GM06990 (cell line): ENCODE measurements around the gene THOC5.
"Not testable (repeated sequence)": the region's sequence is repeated elsewhere in the genome, so short reads cannot be mapped to it uniquely, and the experiment has no call there.

Experiments used
- DNase-seq: peaks from one replicate; pipeline ENCODE4 v3.0.0-alpha.2; 2011; ENCODE audit not compliant: insufficient read length; ENCODE audit errors: extremely low read depth
- H3K27me3 ChIP-seq: replicated peaks from 2 replicates; pipeline ENCODE4 v1.6.0; 2011; ENCODE audit warnings: low read length; ENCODE audit not compliant: control insufficient read depth, insufficient read depth
- H3K36me3 ChIP-seq: 2 replicates; pipeline ENCODE4 v1.5.1; 2011; ENCODE audit warnings: low read length; ENCODE audit not compliant: control insufficient read depth, insufficient read depth
- H3K4me3 ChIP-seq: replicated peaks from 2 replicates; pipeline ENCODE4 v1.5.1; 2011; ENCODE audit warnings: low read depth, mild to moderate bottlenecking, control low read depth, low read length
- CTCF ChIP-seq: IDR thresholded peaks from 2 replicates; pipeline ENCODE4 v1.5.1; 2011; ENCODE audit warnings: low read length, control low read depth, mild to moderate bottlenecking, inconsistent platforms; ENCODE audit not compliant: insufficient read depth, poor library complexity, severe bottlenecking

The THOC5 gene

GRCh38 chr22:29509298-29509697 is 44.3 kb downstream of the THOC5 start:
- Histone ChIP-seq H3K4me3 (no peak overlapping the region), H3K36me3 (peaks cover 10% of the 10 kb centered on the region), H3K27me3 (no peaks in the 10 kb centered on the region)
- no peak for DNase-seq
- TF ChIP-seq CTCF = no peak

GRCh38 chr22:29503811-29504372 is 49.7 kb downstream of the THOC5 start:
- H3K4me3 ChIP-seq = no peak overlapping the region
- H3K36me3 ChIP-seq = no peaks in the 10 kb centered on the region; the same call in 1 of the 2 replicates
- H3K27me3 ChIP-seq = no peaks in the 10 kb centered on the region
- no peak for TF ChIP-seq CTCF
- no peak for DNase-seq

- Histone ChIP-seq H3K4me3 (no peak overlapping the region), H3K27me3 (no peaks in the 10 kb centered on the region), H3K36me3 (no peaks in the 10 kb centered on the region)
- no peak for TF ChIP-seq CTCF
- no peak for DNase-seq
These were observed 53.7 kb downstream of the THOC5 start for GRCh38 chr22:29499852-29500251.

GRCh38 chr22:29493636-29494035 is 59.9 kb downstream of the THOC5 start:
- Histone ChIP-seq H3K27me3 (no peaks in the 10 kb centered on the region), H3K36me3 (no peaks in the 10 kb centered on the region), H3K4me3 (no peak overlapping the region)
- TF ChIP-seq CTCF = no peak
- DNase-seq = no peak

- no peak for TF ChIP-seq CTCF
- Histone ChIP-seq H3K27me3 (no peaks in the 10 kb centered on the region), H3K4me3 (no peak overlapping the region), H3K36me3 (no peaks in the 10 kb centered on the region)
- no peak for DNase-seq
These were observed 62.5 kb downstream of the THOC5 start for GRCh38 chr22:29491012-29491411.

- not testable (repeated sequence) for H3K27me3 ChIP-seq, H3K36me3 ChIP-seq, DNase-seq, H3K4me3 ChIP-seq
These were observed 64.3 kb downstream of the THOC5 start for GRCh38 chr22:29489127-29489780.
